GM12878 (cell line): ENCODE data around the gene ASIC3. TPM values are rescaled to one million over a fixed set of nuclear protein-coding genes. Genes with fewer than 3 reads are reported as not detected.

Experiments used
- BMI1 ChIP-seq: fragments of 450-650 bp; IDR thresholded peaks from 2 replicates; pipeline ENCODE4 v1.6.1; 2016; ENCODE audit warnings: mild to moderate bottlenecking, moderate library complexity, borderline replicate concordance
- CUX1 ChIP-seq: IDR thresholded peaks from 2 replicates; pipeline ENCODE4 v1.6.1; 2012; ENCODE audit warnings: improper control_type of control experiment, low read depth, low read length; ENCODE audit not compliant: insufficient replicate concordance
- FOS ChIP-seq: IDR thresholded peaks from 3 replicates; pipeline ENCODE4 v1.6.1; 2011; ENCODE audit warnings: borderline replicate concordance; ENCODE audit not compliant: insufficient read length; ENCODE audit errors: extremely low read depth
- HSF1 ChIP-seq: fragments of 150-350 bp; IDR thresholded peaks from 2 replicates; pipeline ENCODE4 v1.6.1; 2014; ENCODE audit warnings: mild to moderate bottlenecking, low read depth, low read length
- KAT2A ChIP-seq: conservative IDR thresholded peaks from 2 replicates; pipeline ENCODE4 v1.6.1; 2011; ENCODE audit warnings: low read depth, low read length; ENCODE audit not compliant: control insufficient read depth
- RCOR1 ChIP-seq: conservative IDR thresholded peaks from 2 replicates; pipeline ENCODE4 v1.6.1; 2012; ENCODE audit warnings: low read depth, low read length, improper control_type of control experiment
- RFX5 ChIP-seq: IDR thresholded peaks from 2 replicates; pipeline ENCODE4 v1.6.1; 2011; ENCODE audit warnings: low read depth, low read length, improper control_type of control experiment
- ZBTB4 ChIP-seq: fragments of 450-650 bp; formaldehyde crosslinking; IDR thresholded peaks from 2 replicates; pipeline ENCODE4 v1.4.0; 2022; ENCODE audit warnings: mild to moderate bottlenecking, moderate library complexity
- polyA plus RNA-seq, 11 experiments: library from polyadenylated mRNA; depleted of rRNA in 4 of 11; unstranded in 6 of 11; stranded (reverse) in 5 of 11; fragments of >200 nt; fragmentation: Nextera tagmentation in 4 of 11; fragmentation: Illumina TruSeq in 1 of 11; extraction: Ambion mirVana in 4 of 11; extraction: Trizol in 1 of 11; gene quantifications; 1 replicate in 1 of 11; 2 replicates in 10 of 11; pipeline versions ENCODE4 v1.2.1 to v1.2.3, GENCODE V29; 2011 to 2016; ENCODE audit warnings: inconsistent platforms in 2 of 11, missing spikeins in 2 of 11, low read depth in 1 of 11
- total RNA-seq, 4 experiments: library from RNA; depleted of rRNA in 3 of 4; stranded (reverse); fragments of >200 nt in 3 of 4; fragmentation: Illumina TruSeq in 1 of 4; extraction: Trizol in 1 of 4; gene quantifications; 2 replicates each; pipeline versions ENCODE4 v1.2.1 to v1.2.3, GENCODE V29; 2013 to 2021

Gene ASIC3
- total and polyA plus RNA-seq, 10 of the 15 experiments (the other 5 are each of a cell fraction or from before 2014, with no cell fraction given): 0.07 to 1.0 (median 0.44) TPM; not detected in 4

- no peak for TF ChIP-seq CUX1
- no peak for TF ChIP-seq KAT2A
- TF ChIP-seq RFX5: no peak
- TF ChIP-seq FOS: no peak
- no peak for TF ChIP-seq HSF1
- TF ChIP-seq BMI1: no peak
- TF ChIP-seq RCOR1: no peak
- no peak for TF ChIP-seq ZBTB4 (CRISPR knock-in tag)
- TF ChIP-seq, all 136 proteins: peak for 0
Observed at GRCh38 chr7:151045967-151046366, 2.4 kb upstream of the ASIC3 start (continued).
